Psoas muscle (tissue), 8 donors: ENCODE measurements around the gene ZNF764. TPM values are rescaled to one million over a fixed set of nuclear protein-coding genes. Genes with fewer than 3 reads are reported as not detected.

Source experiments
- ATAC-seq, 4 donors: fragments of 200-7000 bp; cut with Tn5 transposase; one replicate each; pipeline ENCODE4 v1.9.1; 2020; ENCODE audit warnings: moderate library complexity in 3 of 4, mild to moderate bottlenecking in 2 of 4
- DNase-seq, 2 donors: peaks; one replicate each; pipeline ENCODE4 v3.0.0-alpha.2; 2020
- H3K27ac ChIP-seq: fragments of 200-600 bp; one replicate; pipeline ENCODE4 v1.8.0; 2022
- H3K27me3 ChIP-seq, 3 donors: fragments of 200-600 bp in 1 of 3; one replicate each; pipeline versions ENCODE4 v1.6.1 to v1.8.0; 2013 to 2022; ENCODE audit warnings: low read length in 2 of 3, mild to moderate bottlenecking in 2 of 3, moderate library complexity in 1 of 3; ENCODE audit not compliant: insufficient read depth in 3 of 3
- H3K36me3 ChIP-seq, 2 donors: fragments of 200-600 bp in 1 of 2; one replicate each; pipeline versions ENCODE4 v1.6.1 to v1.8.0; 2013 to 2022; ENCODE audit warnings: low read depth in 1 of 2, mild to moderate bottlenecking in 1 of 2, moderate library complexity in 1 of 2; ENCODE audit not compliant: insufficient read depth in 1 of 2
- H3K4me1 ChIP-seq: fragments of 200-600 bp; one replicate; pipeline ENCODE4 v1.8.0; 2022
- H3K4me3 ChIP-seq: fragments of 200-600 bp; one replicate; pipeline ENCODE4 v1.8.0; 2022; ENCODE audit warnings: mild to moderate bottlenecking
- H3K9me3 ChIP-seq: fragments of 200-600 bp; one replicate; pipeline ENCODE4 v1.8.0; 2022
- WGBS, 3 donors: extraction: QIAGEN DNeasy Blood & Tissue Kit; methylation state at CpG; one replicate each; pipeline versions ENCODE4 v1.1.6 to v1.1.7; 2013; 5-methylcytosine and 5-hydroxymethylcytosine counted together
- intact Hi-C, 2 donors: fragments of 100-400 bp; cut with DNase I; formaldehyde crosslinking; loops; one replicate each; pipeline versions ENCODE4 v1.11.0 to v1.14.2; 2022
- polyA plus RNA-seq, 3 donors: library from polyadenylated mRNA; stranded (reverse); fragments of 200-250 nt; gene quantifications; one replicate each; pipeline ENCODE4 v1.2.3, GENCODE V29; 2013
- total RNA-seq, 4 donors: library from RNA; stranded (reverse); fragmentation: NEBNext Ultra II Directional in 2 of 4; extraction: Animal tissue kit (Norgen Biotek cat#: 25700) in 2 of 4; gene quantifications; one replicate each; pipeline versions ENCODE4 v1.2.1 to v1.2.4, GENCODE V29; 2021 to 2023
- TF ChIP-seq, protein P1 (sequence below): fragments of 200-600 bp; IDR thresholded peaks from one replicate; pipeline ENCODE4 v1.8.0; 2022; ENCODE audit warnings: antibody characterized with exemption
- donor health status: healthy with polysubstance abuse.
- donor health status: DM: no; HTN: no; CAD: no; lungs with moderate emphysema.
- donor health status: Bipolar disorder and iron deficiency.
- donor health status: healthy.
- donor health status: DM: yes; HTN: yes; CAD: no.
- donor health status: DM: no; HTN: no; CAD: no.
- donor health status: DM: no; HTN: no; CAD: no.
- donor health status: DM: yes; HTN: yes; CAD: no.

Gene ZNF764
- total and polyA plus RNA-seq, 7 donors, result 1.9 to 8.7 (median 5.1) TPM

DNA sequence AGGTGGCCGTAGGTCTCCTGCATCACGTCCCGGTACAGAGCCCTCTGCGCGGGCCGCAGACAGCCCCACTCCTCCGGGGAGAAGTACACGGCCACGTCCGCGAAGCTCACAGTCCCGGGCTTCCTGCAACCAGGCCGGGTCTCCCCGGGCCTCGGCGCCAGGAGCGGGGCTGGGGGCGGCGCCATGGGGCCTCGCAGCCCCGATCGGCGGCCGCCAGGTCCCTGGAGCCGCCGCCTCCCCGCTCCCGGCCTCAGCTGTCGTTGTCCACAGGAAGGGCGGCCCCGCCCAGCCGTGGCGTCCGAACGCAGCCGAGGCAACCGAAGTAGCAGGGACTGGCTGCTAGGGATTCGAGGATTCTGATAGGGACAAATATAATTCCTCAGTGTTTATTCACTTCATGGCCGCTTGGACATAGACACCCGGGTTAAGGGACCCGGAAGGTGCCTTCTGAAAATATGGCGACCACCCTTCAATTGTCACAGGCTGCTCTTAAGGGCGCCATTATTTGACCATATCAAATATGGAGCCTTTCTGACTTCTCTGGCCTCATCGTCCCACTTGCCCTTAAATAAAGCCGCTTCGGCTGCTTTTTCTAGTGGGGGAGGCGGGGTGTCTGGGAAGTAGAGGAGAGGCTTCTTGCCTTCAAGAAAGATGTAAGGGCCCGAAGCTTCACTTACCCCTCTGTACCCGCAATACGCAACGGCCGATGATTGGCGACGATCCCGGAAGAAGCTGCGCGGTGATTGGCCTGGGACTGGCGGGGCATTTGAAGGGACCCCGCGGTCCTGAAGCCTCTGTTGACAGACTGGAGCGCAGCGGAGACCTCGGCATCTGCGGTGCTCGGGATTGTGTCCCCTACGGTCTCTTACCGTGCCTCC, 13.5 kb upstream of the ZNF764 start, which contains the start of gene ZNF688:
ZNF688 (minus strand) TSS at position 270 of the 878 bp plus-strand sequence; CDS start at position 185, 85 bp downstream.
- Histone ChIP-seq H3K27me3 (no peaks in the 10 kb centered on the region), H3K36me3 (peaks cover 0 to 9% of the 10 kb centered on the region in 2 donors), H3K4me1 (peaks cover 16% of the 10 kb centered on the region), H3K4me3 (peak within 1 kb of the TSS; percentile 91), H3K9me3 (no peaks in the 10 kb centered on the region), H3K27ac (peak within 1 kb of the TSS; percentile 97)
- 0% methylated on average over 61 to 67 of the region's 67 CpGs for WGBS, 3 donors
- intact Hi-C loops, result loop anchor here in 1 of 2 donors (5.0 kb wide), 2 partner anchors 44 to 81 kb away; partner anchors contain the start of genes PRR14 and ZNF768
- ATAC-seq, result peak; percentile 88 to 90 (median 89)
- DNase-seq, result peak; percentile 96 to 98
- TF ChIP-seq, protein P1, sequence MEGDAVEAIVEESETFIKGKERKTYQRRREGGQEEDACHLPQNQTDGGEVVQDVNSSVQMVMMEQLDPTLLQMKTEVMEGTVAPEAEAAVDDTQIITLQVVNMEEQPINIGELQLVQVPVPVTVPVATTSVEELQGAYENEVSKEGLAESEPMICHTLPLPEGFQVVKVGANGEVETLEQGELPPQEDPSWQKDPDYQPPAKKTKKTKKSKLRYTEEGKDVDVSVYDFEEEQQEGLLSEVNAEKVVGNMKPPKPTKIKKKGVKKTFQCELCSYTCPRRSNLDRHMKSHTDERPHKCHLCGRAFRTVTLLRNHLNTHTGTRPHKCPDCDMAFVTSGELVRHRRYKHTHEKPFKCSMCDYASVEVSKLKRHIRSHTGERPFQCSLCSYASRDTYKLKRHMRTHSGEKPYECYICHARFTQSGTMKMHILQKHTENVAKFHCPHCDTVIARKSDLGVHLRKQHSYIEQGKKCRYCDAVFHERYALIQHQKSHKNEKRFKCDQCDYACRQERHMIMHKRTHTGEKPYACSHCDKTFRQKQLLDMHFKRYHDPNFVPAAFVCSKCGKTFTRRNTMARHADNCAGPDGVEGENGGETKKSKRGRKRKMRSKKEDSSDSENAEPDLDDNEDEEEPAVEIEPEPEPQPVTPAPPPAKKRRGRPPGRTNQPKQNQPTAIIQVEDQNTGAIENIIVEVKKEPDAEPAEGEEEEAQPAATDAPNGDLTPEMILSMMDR, result no peak

DNA sequence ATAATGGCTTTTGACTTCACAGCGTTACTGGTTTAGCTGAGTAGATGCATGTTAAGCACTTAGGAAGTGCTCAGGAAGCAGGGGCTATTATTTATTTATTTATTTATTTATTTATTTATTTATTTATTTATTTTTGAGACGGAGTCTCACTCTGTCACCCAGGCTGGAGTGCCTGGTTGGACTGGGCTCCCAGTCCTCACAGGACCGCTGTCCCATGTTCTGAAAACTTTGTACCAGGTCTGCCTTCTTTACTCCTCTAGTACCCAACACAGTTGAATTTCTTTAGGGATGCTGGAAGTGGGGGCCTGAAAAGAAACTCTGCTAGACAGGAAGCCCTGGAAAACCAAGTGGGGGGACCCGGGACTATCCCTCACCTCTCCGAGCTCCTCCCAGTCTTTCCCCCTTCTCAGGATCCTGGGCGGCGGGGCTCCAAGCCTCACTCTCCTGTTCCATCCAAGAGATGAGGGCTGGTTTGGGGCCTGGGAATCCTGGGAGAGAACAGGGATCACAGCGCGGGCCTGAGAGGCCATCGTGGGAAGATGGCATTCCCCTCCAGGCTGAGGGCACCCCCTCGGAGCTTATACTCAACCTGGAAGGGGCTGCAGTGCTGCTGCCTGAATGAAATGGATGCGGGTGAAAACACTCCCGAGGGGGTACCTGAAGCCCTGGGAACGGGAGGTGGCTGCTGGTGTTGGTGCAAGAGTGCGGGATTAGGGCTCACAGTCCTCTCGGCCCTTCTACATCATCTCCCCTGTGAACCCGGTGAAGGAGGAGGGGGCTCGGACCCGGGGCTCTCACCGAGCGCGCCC, 12.7 kb upstream of the ZNF764 start:
- 5 to 6% (median 6%) methylated on average over 21 to 22 of the region's 22 CpGs for WGBS, 3 donors
- peak overlapping the region; percentile 97 for H3K27ac ChIP-seq
- H3K27me3 ChIP-seq, result no peaks in the 10 kb centered on the region
- H3K4me3 ChIP-seq, result peak overlapping the region; percentile 91
- no peaks in the 10 kb centered on the region for H3K9me3 ChIP-seq
- peaks cover 16% of the 10 kb centered on the region for H3K4me1 ChIP-seq
- TF ChIP-seq, protein P1, result no peak
- H3K36me3 ChIP-seq, result peaks cover 0 to 9% of the 10 kb centered on the region in 2 donors
- DNase-seq (peak; percentile 33 to 64), ATAC-seq (peak in 3 of 4 donors; percentile 1 to 14 (median 9))
- intact Hi-C loops, result loop anchor here in 1 of 2 donors (5.0 kb wide), 2 partner anchors 44 to 81 kb away; partner anchors contain the start of genes PRR14 and ZNF768

DNA sequence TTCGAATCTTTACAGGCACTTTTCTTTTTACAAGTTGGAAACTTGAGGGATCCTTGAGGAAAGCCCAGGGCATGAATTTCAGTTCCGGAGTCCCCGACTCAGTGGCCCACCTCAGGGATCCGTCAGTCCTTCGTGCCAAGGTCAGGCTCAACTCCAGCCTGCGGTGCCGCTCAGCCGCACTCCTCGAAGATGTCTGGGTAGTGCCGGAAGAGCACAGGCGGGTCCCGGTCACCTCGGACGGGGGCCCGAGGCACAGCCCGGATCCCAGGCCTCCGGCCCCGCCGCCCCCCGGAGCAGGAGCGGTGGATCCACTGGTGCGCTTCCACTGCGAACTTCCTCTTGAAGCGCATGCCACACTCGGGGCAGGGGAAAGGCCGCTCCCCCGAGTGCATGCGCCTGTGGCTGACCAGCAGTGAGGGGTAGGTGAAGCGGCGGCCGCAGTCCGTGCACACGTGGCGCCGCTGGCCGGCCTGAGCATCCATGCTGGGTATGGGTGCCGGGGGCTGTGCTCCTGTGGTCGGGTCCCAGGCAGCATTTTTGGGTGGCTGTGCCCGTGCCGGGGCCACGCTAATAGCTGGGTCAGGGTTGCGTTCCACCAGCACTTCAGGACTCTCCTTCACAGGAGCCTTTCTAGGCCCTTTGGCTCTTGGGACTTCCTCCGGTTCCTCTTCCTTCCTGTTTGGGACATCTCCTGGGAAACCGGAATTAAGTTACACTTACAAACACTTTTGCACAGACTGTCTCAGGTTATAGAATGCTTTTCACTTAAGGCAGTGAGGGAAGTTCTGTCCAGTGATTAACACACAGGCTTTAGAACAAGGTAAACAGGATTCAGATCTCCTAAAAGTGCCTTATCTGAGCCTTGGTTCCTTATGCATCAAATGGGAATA, 11.8 kb upstream of the ZNF764 start:
- Histone ChIP-seq H3K36me3 (peaks cover 0 to 9% of the 10 kb centered on the region in 2 donors), H3K4me3 (peak overlapping the region; percentile 91), H3K27me3 (no peaks in the 10 kb centered on the region), H3K27ac (peak overlapping the region; percentile 97), H3K4me1 (peaks cover 16% of the 10 kb centered on the region), H3K9me3 (no peaks in the 10 kb centered on the region)
- intact Hi-C loops, result loop anchor here in 1 of 2 donors (5.0 kb wide), 2 partner anchors 43 to 82 kb away; partner anchors contain the start of genes PRR14 and ZNF768
- DNase-seq (no peak), ATAC-seq (no peak)
- WGBS, 3 donors, result 79 to 85% (median 83%) methylated on average over 38 to 44 of the region's 44 CpGs
- TF ChIP-seq, protein P1, result no peak

DNA sequence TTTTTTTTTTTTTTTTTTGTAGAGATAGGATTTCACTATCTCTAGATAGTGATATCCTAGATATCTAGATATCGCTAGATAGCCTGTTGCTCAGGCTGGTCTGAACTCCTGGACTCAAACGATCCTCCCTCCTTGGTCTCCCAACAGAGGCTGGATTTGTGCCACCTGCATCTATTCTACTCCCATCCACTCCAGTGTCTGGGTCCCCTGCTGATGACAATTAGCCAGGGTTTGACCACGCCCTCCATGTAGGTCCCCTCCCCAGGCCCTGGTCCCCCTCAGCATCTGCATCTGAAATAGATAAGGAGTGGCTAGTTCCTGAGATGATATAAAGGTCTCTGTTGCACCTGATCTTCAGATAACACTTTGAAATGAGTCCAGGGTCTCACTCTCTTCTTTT, 11.1 kb upstream of the ZNF764 start:
- TF ChIP-seq, protein P1, result no peak
- Histone ChIP-seq H3K27me3 (no peaks in the 10 kb centered on the region), H3K27ac (no peak overlapping the region), H3K4me3 (no peak overlapping the region), H3K9me3 (no peaks in the 10 kb centered on the region), H3K36me3 (peaks cover 0 to 9% of the 10 kb centered on the region in 2 donors), H3K4me1 (peaks cover 16% of the 10 kb centered on the region)
- ATAC-seq (no peak), DNase-seq (no peak)
- 90 to 99% (median 94%) methylated on average over 3 of the region's 3 CpGs for WGBS, 3 donors
- intact Hi-C loops, result no loop called here
